HG02981 (cell line): ENCODE measurements around the gene SH2D7.
A peak's percentile ranks its signal among the peaks of the same experiment; 100 is the strongest.

Source experiments
- ATAC-seq: cut with Tn5 transposase; IDR thresholded peaks from one replicate; pipeline ENCODE4 v1.9.1; 2021; ENCODE audit warnings: mild to moderate bottlenecking, moderate library complexity; ENCODE audit not compliant: unreplicated experiment

SH2D7 gene

DNA sequence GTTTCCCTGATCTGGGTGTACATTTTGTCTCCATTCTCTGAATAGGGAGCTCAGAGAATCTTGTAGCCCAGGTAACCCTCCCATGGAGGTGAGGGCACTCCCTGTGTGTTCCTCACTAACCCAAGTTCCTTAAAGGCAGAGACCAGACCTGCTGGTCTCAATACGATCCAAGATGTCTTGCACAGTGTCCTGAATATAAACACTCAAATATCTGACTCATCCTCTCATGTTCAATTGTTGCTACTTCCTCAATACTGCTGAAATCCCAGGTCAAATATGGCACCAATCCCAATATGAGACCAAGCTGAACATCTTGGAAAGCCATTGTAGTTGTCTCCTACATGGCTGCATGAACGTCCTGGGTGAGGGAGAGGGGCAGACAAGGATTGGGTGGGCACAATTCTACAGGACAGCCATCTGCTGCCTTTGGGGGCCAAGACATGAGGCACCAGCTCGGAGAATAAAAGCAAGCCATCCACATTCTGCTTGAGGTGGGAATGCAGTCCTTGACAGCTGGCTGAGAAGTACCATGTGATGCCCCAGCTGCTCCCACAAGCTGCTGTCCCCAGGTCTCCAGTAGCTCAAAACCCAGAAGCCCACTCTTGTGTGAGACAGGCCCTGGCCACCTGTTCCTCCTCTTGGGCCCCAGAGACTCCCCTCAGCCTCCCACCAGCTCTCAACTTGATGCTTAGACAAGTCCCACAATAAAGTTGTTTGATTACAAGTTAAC is 33.1 kb upstream of the SH2D7 start:
- no peak for ATAC-seq

DNA sequence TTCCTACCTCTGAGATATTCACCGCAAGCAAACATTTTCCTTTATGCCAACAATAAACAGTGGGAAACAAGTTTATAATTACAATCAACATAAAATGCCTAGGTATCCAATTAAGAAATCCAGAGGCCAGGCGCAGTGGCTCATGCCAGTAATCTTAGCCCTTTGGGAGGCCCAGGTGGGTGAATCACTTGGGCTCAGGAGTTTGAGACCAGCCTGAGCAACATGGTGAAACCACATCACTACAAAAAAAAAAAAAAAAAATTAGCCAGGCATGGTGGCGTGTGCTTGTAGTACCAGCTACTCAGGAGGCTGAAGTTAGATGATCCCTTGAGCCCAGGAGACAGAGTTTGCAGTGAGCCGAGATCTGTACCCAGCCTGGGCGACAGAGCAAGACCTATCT is 32.1 kb upstream of the SH2D7 start:
- no peak for ATAC-seq

GRCh38 chr15:78061963-78062427 is 30.4 kb upstream of the SH2D7 start:
- ATAC-seq = no peak

- ATAC-seq = no peak
These were observed 29.1 kb upstream of the SH2D7 start for GRCh38 chr15:78063217-78063616.

DNA sequence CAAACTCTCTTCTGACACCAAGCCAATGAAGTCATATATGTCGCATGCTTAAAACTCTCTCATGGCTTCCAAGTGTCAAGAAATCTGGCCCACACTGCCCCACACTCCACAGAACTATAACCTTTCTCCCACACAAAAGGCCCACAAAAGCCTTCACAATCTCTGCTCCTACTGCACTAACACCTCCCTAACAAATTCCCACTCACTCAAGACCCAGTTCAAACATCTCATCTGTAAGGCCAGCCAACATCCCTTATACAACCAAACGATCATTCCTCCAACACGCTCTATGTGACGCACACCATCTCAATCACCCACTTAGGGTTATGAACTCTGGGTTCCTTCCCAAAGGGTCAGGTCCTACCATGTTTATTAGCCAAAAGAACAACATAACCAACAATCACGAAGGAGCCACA is 28.4 kb upstream of the SH2D7 start:
- ATAC-seq = no peak

DNA sequence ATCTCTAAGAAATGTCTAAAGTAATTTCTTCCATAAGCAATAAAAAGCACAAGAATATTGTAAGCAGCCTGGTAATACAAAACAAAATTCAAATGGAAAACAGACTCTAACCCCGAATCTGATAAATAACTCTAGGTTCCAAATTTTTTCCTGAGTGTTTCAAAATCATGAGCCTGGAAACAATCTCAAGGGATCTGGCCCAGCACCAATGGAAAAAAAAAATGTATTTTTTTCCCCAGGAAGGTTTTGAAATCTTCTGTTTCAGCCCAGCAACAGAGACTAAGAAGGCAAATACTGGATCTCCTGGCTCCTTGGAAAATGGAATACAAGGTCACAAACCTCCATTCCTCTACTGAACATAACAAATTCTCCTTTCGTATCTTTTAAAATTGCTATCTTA is 27.8 kb upstream of the SH2D7 start:
- ATAC-seq = no peak

GRCh38 chr15:78065284-78065872 is 27.0 kb upstream of the SH2D7 start:
- no peak for ATAC-seq

DNA sequence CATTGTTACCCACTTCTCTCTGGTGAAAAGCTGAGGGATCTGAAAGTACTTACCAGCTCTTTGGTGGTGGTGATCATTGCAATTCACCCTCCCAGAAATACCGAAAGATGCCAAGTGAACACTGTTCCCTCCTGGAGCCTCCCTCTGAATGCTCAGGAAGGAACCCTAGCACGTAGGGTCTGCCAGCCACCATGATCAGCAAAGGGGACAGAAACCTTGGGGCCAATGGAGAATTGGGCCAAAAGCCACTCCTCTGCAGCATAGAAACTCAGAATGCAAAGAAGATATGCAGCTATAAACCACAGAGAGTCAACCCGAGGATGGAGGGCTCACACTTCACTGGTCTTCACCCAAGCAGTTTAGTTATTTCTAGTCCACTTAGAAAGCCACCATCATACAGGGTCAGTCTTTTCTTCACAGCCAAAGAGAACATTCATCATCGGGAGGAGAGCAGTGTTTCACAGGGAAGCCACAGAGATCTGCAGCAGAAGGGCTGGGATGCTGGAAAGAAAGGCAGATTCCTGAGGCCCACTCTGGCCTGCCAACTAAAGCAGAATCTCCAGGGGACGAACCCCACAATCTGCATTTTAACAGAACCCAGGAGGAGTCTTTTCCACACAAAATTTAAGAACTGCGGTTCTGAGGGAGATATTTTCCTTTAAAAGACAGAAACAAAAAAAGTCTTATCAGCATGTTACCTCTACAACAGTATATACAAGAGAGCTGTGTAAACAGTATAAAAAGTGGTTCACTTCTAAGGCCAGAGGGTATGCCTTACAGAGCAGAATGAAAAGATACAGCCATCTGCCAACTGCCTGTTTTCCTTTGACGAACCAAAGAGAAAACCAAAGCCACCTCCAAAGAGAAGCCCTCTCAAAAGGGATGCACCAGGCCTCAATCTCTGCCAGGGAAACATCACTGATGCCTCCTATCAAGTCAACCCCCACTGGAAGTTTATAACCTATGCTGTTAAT is 26.1 kb upstream of the SH2D7 start:
- ATAC-seq = peak; percentile 48

- ATAC-seq = no peak
These were observed 24.8 kb upstream of the SH2D7 start for GRCh38 chr15:78067328-78068228.

DNA sequence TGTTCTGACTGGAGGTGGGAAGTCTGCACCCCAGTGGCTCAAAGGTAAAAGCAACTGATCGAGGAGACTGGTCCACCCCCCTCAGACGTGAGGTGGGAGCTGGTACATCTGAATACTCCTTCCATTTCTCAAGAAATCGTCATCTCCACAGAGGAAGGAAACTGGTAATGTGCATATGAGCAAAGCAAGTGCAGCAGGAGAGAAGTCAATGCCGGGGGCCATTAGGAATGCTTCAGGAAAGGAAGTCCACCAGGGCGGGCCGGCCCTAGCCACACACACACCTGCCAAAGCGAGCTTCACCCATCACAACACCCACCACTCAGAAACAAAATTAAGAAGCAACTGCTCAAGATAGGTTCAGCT is 23.3 kb upstream of the SH2D7 start:
- peak; percentile 14 for ATAC-seq

- ATAC-seq = no peak
These were observed 22.8 kb upstream of the SH2D7 start for GRCh38 chr15:78069462-78070029.

- ATAC-seq = no peak
These were observed 22.2 kb upstream of the SH2D7 start for GRCh38 chr15:78070049-78070700.

DNA sequence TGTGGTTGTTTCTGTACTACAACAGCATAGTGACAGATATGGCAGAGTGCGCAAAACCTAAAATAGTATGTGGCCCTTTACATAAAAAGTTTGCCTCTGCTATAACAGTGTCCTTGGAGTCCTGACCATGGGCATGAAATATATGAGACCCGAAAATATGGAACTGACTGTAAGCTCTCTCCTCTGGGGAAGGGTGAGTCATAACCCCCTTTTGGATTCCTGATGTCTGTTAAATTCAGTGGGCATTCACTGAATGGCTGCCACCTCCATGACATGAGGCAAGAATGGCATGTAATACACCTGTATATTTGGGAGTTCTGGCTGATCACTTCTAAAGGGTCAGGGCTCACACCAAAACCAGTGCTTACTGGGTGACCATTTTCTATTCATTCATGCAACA is 21.0 kb upstream of the SH2D7 start:
- ATAC-seq = no peak

DNA sequence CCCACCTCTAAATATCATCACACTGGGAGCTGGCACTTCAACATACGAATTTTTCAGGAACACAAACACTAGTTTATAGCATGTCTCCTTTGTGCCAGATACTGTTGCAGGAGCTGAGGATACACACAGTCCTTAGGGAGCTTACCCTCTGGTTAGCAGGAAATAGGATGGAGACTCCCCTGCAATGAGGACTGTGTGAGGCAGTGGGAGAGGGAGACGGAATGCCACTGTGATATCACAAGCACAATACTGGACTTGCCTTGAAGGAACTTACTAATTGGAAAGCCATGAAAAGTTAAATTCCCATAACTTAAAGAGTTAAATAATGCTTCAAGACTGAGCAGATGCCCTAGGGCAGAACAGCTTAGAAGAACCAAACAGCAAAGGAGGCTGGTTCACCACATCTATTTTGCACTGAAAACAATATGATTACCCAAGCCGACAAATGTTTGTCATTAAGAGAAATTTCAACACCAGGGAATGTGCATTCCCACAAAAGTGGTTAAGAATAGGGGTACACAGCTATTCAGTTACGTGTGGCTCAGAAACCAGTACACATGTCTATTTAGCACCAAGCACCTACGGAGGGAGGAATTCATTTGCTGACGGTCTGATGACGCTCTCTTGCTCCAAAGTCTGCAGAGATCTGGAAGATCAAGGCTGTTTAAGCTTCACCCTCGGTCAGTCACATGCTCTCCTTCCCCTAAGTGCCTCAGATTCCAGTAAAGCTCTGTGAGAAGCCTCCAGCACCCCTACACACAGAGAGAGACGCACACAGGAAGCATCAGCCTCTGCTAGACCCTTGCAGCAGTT is 20.1 kb upstream of the SH2D7 start:
- ATAC-seq = no peak

- no peak for ATAC-seq
These were observed 19.1 kb upstream of the SH2D7 start for GRCh38 chr15:78073046-78073787.

- ATAC-seq = no peak
These were observed 16.7 kb upstream of the SH2D7 start for GRCh38 chr15:78075490-78076230.

DNA sequence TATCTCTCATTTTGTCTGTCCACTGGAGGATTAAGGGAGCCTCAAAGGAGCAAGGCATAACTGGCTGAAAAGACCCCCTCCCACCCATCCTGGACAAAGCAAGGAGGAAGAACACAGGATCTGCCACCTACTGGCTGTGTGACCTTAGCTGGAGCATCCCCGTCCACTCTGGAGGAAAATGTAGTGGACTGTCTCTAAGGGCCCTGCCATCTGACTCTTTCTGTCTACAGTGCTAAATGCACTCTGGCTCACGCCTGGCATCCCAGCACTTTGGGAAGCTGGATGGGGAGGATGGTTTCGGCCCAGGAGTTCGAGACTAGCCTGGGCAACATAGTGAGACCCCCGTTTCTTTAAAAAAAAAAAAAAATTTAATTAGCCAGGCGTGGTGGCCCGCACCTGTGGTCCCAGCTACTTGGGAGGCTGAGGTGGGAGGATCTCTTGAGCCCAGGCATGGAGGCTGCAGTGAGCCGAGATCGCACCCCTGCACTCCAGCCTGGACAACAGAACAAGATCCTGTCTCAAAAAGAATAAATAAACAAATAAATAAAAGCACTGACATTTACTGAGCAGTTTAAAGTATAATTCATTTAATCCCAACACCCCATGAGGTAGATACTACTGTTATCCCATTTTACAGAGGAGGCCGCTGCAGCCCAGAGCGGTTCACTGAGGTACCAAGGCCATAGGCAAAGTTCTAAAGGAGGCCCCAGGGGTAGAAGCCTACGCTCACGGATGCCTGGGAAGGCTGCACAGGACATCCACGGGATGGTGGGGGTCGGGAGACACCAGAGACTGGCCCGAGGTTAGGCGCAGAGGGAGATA is 15.9 kb upstream of the SH2D7 start:
- ATAC-seq = no peak
